Measurements from ENCODE around the gene SULT1A2. TPM values are rescaled to one million over a fixed set of nuclear protein-coding genes. Genes with fewer than 3 reads are reported as not detected.
"Not testable (repeated sequence)": the region's sequence is repeated elsewhere in the genome, so short reads cannot be mapped to it uniquely, and the experiment has no call there.

The SULT1A2 gene
- total RNA-seq, 1 experiment from 2014 or later = not detected

DNA sequence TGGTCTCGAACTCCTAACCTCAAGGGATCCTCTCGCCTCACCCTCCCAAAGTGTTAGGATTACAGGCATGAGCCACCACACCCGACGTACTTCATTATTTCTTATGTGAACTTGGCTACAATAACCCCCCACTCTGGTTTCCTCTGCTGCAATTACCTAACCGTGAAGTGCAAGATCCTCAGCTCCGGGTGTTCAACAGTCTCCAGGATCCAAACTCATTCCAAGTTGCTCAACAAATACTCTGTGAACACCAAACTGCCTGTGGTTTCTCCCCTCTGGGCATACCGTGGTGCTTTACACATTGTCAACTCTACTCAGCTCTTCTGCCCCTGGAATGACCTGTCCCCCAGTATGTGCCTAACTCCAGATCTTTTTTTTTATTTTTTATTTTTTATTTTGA lies 19.8 kb upstream of the SULT1A2 start:
- Histone ChIP-seq H3K27me3 (ENCODE audit: control insufficient read depth, insufficient read depth, low read length) (no peaks in the 10 kb centered on the region), H3K36me3 (ENCODE audit: control insufficient read depth, insufficient read depth, low read length) (no peaks in the 10 kb centered on the region), H3K9me3 (ENCODE audit: control insufficient read depth, insufficient read depth, low read depth, low read length) (no peaks in the 10 kb centered on the region), H3K4me1 (ENCODE audit: control insufficient read depth, insufficient read depth, low read length) (no peaks in the 10 kb centered on the region; the same call in 1 of the 2 replicates), H3K4me3 (ENCODE audit: low read depth in 2 of 2, low read length in 2 of 2) (no peak overlapping the region), H3K27ac (ENCODE audit: low read length) (no peak overlapping the region)
- intact Hi-C loops (cut with micrococcal nuclease; ENCODE audit: unreplicated experiment) (no loop called here), in situ Hi-C loops (cut with HindIII; ENCODE audit: low pct_unique_long_range_greater_than_20kb, low sequenced_read_pairs) (no loop called here)
- no peak for ATAC-seq
- no TSS peak for BruUV-seq (replicated peaks)
- DNase-seq (ENCODE audit: low read depth, low spot score) = no peak
- ChIA-PET CTCF (interaction anchor here (0.5 to 0.6 kb wide), 2 partner anchors 53 to 62 kb away, joined by 3 to 9 read pairs; no protein-coding TSS in a partner anchor), POLR2A (no interaction called here)
- no peak for TF ChIP-seq SIN3A (IDR thresholded peaks at IDR 0.05; ENCODE audit: borderline replicate concordance, insufficient read depth, low read depth, low read length)
- TF ChIP-seq, protein P1, sequence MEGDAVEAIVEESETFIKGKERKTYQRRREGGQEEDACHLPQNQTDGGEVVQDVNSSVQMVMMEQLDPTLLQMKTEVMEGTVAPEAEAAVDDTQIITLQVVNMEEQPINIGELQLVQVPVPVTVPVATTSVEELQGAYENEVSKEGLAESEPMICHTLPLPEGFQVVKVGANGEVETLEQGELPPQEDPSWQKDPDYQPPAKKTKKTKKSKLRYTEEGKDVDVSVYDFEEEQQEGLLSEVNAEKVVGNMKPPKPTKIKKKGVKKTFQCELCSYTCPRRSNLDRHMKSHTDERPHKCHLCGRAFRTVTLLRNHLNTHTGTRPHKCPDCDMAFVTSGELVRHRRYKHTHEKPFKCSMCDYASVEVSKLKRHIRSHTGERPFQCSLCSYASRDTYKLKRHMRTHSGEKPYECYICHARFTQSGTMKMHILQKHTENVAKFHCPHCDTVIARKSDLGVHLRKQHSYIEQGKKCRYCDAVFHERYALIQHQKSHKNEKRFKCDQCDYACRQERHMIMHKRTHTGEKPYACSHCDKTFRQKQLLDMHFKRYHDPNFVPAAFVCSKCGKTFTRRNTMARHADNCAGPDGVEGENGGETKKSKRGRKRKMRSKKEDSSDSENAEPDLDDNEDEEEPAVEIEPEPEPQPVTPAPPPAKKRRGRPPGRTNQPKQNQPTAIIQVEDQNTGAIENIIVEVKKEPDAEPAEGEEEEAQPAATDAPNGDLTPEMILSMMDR (IDR thresholded peaks at IDR 0.05) = no peak
- TF ChIP-seq, protein P2, sequence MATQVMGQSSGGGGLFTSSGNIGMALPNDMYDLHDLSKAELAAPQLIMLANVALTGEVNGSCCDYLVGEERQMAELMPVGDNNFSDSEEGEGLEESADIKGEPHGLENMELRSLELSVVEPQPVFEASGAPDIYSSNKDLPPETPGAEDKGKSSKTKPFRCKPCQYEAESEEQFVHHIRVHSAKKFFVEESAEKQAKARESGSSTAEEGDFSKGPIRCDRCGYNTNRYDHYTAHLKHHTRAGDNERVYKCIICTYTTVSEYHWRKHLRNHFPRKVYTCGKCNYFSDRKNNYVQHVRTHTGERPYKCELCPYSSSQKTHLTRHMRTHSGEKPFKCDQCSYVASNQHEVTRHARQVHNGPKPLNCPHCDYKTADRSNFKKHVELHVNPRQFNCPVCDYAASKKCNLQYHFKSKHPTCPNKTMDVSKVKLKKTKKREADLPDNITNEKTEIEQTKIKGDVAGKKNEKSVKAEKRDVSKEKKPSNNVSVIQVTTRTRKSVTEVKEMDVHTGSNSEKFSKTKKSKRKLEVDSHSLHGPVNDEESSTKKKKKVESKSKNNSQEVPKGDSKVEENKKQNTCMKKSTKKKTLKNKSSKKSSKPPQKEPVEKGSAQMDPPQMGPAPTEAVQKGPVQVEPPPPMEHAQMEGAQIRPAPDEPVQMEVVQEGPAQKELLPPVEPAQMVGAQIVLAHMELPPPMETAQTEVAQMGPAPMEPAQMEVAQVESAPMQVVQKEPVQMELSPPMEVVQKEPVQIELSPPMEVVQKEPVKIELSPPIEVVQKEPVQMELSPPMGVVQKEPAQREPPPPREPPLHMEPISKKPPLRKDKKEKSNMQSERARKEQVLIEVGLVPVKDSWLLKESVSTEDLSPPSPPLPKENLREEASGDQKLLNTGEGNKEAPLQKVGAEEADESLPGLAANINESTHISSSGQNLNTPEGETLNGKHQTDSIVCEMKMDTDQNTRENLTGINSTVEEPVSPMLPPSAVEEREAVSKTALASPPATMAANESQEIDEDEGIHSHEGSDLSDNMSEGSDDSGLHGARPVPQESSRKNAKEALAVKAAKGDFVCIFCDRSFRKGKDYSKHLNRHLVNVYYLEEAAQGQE (IDR thresholded peaks at IDR 0.05; ENCODE audit: insufficient read depth in 1 of 2, low read depth in 2 of 2, low read length in 1 of 2) = no peak
- TF ChIP-seq POLR2AphosphoS5 (IDR thresholded peaks at IDR 0.05; ENCODE audit: low read depth, low read length) = no peak
- TF ChIP-seq TCF7L2 (IDR thresholded peaks at IDR 0.05; ENCODE audit: low read depth, low read length) = no peak

DNA sequence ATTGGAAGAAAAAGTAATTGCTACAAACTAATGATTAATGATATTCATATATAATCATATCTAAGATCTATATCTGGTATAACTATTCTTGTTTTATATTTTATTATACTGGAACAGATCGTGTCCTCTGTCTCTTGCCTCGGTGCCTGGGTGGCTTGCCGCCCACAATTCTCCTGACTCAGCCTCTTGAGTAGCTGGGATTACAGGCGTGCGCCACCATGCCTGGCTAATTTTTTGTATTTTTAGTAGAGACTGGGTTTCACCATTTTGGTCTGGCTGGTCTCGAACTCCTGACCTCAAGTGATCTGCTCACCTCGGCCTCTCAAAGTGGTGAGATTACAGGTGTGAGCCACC lies 19.4 kb upstream of the SULT1A2 start:
- H3K9me3 ChIP-seq (ENCODE audit: control insufficient read depth, insufficient read depth, low read depth, low read length); BruUV-seq (replicated peaks); H3K27me3 ChIP-seq (ENCODE audit: control insufficient read depth, insufficient read depth, low read length); H3K4me3 ChIP-seq (ENCODE audit: low read depth in 2 of 2, low read length in 2 of 2); intact Hi-C loops (cut with micrococcal nuclease; ENCODE audit: unreplicated experiment); H3K36me3 ChIP-seq (ENCODE audit: control insufficient read depth, insufficient read depth, low read length); in situ Hi-C loops (cut with HindIII; ENCODE audit: low pct_unique_long_range_greater_than_20kb, low sequenced_read_pairs); POLR2A ChIA-PET; DNase-seq (ENCODE audit: low read depth, low spot score); H3K4me1 ChIP-seq (ENCODE audit: control insufficient read depth, insufficient read depth, low read length); ATAC-seq; H3K27ac ChIP-seq (ENCODE audit: low read length): not testable (repeated sequence)
- TF ChIP-seq, protein P1 (IDR thresholded peaks at IDR 0.05) = peak; percentile 65; the same call in 1 of the 2 replicates
- CTCF ChIA-PET = interaction anchor here (0.6 kb wide), 1 partner anchor 62 kb away, joined by 3 read pairs; no protein-coding TSS in a partner anchor

Data from Panc1 (cell line).